Stimulated activated CD8-positive, alpha-beta memory T cell treated with anti-CD3 and anti-CD28 coated beads, Interleukin-15, amount 100 ng/mL, for 1 hour (primary cell): Measurements from ENCODE around the gene ACVRL1.

Experiments
- DNase-seq: peaks from one replicate; pipeline ENCODE4 v3.0.0-alpha.2; 2020; ENCODE audit warnings: low read depth

Gene ACVRL1

GRCh38 chr12:51942501-51943000, 35.2 kb downstream of the ACVRL1 start:
- DNase-seq: no peak

GRCh38 chr12:51943346-51943745, 36.0 kb downstream of the ACVRL1 start:
- no peak for DNase-seq

GRCh38 chr12:51944608-51945233, 37.4 kb downstream of the ACVRL1 start:
- no peak for DNase-seq

DNA sequence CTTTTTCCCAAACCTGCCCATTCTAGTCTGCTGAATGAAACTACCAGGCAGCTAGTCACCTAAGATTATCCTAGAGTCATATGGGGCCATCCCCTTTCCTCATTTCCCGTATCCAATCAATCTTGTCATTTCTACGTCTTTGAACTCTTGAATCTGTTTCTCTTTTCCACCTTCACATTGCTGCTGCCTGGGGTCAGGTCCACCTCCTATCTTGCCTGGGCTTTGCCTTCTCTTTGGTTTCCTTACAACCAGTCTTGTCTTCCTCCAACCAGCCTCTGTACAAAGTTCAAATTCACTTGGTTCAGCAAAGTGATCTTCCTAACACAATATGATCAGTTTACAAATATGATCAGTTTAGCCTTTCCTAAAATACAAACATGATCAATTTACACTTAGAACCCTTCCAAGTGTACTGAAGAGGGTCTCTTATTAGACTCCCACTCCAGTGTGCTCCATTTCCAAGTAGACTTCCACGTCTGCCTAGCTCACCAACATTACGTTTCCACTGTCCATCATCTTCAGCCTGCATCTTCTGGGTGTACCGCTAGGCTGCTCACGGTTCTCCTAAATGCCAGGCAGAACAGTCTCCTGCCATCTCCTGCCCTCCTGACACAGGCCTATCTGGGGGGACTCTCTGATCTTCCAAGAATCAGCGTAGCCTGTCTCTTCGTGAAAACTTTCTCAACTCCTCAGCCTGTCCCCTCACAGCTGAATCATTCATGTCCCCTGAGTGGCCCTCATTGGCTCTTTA, 40.1 kb downstream of the ACVRL1 start:
- no peak for DNase-seq

GRCh38 chr12:51948066-51948465, 40.8 kb downstream of the ACVRL1 start:
- DNase-seq: no peak

GRCh38 chr12:51949342-51950030, 42.2 kb downstream of the ACVRL1 start:
- DNase-seq: no peak

- no peak for DNase-seq
Measured at GRCh38 chr12:51950682-51951198, 43.4 kb downstream of the ACVRL1 start.

- DNase-seq: peak; percentile 75
Measured at GRCh38 chr12:51951199-51951842, 44.0 kb downstream of the ACVRL1 start, which contains the start of gene ACVR1B. Gene ACVR1B, plus strand, starts transcription at chr12:51951699. Its CDS starts 45 bp downstream, at chr12:51951744.

GRCh38 chr12:51951843-51952722, 44.8 kb downstream of the ACVRL1 start:
- no peak for DNase-seq

DNA sequence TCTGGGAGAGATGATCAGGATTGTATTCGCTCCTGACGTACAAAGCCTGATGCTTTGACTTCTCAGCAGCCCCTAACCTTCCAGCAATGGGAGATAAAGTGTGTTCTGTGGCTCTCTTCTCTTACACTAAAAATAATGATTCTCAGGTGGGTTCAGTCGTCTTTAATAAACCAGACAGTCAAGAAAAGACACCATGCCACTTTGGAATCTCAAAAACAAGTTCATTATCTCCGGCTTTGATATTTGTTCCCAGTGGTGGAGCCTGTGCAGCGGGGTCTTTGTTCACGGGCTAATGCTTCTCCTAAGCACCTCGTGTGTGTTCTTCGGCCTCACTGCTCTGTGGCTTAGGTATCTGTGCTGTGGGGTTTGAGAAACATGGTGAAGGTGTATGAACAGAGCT, 45.8 kb downstream of the ACVRL1 start:
- DNase-seq: no peak

DNA sequence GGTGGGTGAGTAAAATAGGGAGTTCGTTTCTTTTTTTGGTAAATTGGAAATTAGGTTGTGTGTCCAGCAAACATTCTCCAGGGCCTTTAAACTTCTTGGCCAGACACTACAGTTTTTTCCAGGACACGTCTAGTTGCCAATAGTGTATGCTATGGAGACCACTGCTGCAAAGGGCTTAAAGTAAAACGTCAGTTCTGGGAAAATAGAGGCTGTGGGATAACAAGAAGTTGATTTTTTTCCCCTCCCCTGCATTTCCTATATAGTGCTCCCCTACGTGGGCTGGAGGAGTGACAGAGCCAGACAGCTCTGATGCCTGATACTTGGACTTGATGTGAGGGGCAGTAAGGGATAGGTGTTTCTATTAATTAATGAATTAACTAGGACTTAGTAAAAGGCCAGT, 46.6 kb downstream of the ACVRL1 start:
- DNase-seq: no peak

DNA sequence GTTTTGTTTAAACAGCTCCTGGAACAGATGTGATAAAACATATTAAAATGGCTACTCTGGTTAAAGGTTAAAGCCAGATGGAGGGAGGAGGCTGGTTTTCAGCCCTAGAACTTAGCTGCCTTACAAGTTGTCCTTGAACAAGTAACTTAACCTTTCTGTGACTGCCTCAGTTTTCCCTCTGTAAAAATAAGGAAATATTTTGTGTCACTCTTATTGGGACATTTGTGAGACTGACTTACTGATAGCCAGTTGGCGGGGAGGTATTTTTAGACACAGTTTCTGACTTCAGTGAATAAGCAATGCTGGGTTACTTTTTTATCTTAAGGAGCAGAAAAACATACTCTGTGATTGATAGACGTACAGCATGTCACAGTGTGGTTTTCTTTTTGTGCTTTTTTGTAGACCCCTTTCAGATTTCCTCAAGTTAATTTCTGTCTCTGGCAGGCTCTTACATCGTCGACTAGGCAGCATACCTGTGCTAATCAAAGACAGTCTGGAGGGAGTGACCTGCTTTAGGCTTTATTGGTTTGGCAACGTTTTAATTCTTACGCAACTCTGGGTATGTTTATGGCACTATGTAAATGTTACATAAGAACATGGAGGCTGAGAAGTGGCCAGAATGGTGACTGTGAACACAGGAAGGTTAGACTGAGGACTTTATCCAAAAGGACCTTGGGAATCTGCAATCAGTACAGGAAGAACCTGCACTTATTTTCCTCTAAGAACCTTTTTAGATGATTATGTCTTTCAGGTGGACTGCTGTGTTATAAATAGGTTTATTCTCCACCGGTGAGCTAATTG, 47.5 kb downstream of the ACVRL1 start:
- no peak for DNase-seq

DNA sequence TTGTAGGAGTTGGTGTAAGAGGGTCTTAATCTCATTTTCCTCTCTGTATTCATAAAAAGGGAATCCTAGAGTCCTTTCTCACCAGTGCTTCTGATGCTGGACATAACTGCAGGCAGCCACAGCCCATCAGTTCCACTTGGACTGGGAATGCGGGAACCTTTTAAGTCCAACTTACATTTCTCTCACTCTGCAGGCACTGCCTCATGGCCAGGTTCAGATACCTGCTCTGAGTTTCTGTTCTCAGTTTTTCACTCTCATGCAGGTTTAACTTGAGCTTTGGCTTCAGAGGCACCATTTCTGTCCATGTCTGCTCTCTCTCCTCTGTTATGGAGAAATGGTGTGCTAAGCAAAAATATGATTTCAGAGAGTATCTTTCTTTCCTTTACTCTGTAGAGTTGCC, 48.4 kb downstream of the ACVRL1 start:
- DNase-seq: no peak

DNA sequence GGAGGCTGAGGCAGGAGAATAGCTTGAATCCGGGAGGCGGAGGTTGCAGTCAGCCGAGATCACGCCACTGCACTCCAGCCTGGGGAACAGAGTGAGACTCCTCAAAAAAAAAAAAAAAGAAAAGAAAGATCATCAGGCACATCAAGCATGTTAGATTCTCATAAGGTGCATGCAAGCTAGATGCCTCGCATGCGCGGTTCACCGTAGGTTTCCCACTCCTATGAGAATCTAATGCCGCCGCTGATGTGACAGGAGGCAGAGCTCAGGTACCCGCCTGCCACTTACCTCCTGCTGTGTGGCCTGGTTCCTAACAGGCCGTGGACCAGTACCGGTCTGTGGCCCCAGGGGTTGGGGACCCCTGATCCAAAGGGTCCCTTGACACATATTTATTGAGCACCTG, 51.2 kb downstream of the ACVRL1 start:
- DNase-seq: no peak

- no peak for DNase-seq
Measured at GRCh38 chr12:51959211-51959610, 51.9 kb downstream of the ACVRL1 start.

DNA sequence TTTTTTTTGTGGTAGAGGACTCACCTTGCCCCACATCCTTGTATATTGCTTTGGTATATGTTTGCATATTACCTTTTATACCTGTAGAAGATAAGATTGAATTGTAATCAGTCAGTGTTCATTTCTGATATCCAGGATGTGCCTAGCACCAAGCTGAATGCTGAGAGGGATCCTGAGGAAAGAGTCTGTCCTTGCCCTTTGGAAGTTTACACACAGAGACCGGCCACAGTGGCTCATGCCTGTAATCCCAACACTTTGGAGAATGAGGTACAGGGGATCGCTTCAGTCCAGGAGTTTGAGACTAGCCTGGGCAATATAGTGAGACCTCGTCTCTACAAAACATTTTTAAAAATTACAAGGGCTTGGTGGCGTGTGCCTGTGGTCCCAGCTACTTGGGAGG, 52.6 kb downstream of the ACVRL1 start:
- no peak for DNase-seq

DNA sequence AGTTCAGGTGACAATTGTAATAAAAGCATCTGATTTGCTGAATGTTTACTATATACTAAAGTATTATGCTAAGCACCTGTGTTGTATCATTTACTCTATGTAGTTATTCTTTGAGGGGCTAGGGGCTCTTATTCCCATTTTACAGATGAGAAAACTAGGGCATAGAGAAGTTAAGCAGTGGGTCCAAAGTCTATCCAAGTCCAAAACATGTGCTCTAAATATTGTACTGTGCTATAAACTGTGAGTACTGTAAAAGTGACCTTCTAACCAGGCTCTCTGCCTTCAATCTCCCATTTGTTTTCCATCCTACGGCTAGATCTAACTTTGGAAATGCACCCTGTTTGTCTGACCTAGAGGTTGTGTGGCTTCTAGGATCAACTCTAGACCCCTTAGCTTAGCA, 53.2 kb downstream of the ACVRL1 start:
- DNase-seq: no peak

DNA sequence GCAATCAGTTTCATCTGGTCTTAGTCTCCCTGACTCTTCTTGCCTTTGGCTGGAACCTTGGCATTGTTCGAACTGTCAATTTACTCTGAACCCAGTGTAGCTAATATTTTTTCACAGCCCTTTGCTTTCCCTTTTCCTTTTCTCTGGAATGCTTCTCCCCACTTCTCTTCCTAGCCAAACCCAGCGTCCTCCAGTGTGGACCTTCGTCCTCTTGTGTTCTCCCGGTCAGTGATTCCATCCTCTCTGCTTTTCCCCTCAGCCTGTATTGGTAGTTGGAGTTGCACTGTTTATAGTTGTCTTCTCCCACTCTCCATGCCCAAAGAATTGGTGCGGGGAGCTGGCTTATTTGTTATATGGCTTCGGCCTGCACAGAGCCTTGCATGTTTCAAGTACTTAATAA, 53.6 kb downstream of the ACVRL1 start:
- no peak for DNase-seq

DNA sequence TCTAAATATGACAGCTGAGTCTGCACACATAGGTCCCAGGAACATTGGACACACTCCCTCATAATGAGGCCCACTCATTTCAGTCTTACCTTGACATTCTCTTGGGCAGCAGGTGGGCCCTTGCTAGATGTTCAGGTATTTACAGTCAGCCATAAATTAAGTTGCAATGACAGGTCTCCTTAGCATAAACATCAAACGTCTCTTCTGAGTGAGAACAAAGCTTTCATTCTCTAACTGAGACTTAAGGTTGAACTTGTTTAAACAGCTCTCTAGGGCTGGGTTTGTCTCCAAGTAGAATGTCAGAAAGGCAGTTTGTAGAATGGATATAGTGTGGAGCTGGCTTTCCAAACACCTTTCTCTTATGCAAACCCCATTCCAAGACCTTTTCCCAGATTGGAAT, 54.5 kb downstream of the ACVRL1 start:
- no peak for DNase-seq

DNA sequence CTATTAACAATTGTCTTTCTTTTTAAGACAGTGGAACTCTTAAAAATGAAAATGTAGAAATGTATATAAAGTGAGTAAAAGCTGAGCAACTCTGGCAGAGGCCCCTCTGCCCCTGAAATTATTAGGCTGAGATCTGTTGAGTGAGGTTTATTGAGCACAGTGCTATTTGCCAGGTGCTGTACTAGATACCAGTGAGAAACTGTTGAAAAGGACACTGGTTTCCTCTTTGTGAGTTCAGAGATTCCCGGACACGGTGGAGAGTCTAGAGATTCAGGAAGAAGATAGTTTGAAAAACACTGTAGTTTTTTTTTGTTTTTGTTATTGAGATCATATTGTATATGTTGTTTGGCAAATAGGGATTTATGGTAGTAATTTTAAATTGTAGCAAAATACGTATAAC, 55.4 kb downstream of the ACVRL1 start:
- no peak for DNase-seq
